HG03460 (cell line): ENCODE data around the gene FRMD6.
A peak's percentile ranks its signal among the peaks of the same experiment; 100 is the strongest.
"Not testable (repeated sequence)": the region's sequence is repeated elsewhere in the genome, so short reads cannot be mapped to it uniquely, and the experiment has no call there.

Experiments used
- ATAC-seq: cut with Tn5 transposase; IDR thresholded peaks from one replicate; pipeline ENCODE4 v1.9.1; 2021; ENCODE audit not compliant: unreplicated experiment

The FRMD6 gene

DNA sequence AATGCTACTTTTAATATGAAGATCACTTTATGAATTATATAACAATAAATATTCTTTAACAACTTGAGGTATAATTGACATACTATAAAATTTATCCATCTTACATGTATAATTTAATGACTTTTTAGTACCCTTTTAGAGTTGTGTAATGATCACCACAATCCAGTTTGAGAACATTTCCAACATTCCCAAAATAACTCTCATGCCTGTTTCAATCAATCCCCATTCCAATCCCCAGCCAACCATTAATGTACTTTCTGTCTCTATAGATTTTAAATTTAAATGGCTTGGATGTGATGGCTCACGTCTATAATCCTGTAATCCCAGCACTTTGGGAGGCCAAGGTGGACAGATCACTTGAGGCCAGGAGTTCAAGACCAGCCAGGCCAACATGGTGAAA lies 23.5 kb upstream of the FRMD6 start:
- ATAC-seq, result no peak

DNA sequence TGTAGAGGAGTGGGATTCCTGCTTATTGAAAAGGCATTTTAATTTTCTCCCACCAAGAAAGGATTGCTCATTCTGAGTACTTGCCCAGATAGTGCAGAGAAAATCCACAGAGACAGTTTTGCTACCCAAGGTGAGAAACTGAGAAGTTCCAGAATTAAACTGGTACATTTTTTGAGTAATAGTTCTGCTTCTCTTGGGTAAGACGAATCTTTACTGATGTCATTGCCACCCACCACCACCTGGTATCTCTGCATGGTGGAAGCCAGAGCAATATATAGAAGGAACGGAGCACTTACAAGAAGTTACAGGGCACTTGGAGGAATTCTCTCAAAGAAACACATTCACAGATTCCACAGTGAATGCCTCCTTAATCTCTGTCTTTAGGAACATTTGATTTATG lies 20.7 kb upstream of the FRMD6 start:
- no peak for ATAC-seq

DNA sequence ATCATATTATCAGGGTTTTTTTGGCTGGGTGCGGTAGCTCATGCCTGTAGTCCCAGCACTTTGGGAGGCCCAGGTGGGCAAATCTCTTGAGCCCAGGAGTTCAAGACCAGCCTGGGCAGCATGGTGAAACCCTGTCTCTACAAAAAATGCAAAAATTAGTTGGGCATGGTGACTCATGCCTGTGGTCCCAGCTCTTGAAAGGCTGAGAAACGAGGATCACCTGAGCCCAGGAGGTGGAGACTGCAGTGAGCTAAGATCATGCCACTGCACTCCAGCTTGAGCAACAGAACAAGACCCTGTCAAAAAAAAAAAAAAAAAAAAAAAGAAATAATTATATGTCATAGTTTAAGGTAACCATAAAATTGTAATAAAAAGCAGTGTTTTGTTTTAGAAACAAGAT lies 18.4 kb upstream of the FRMD6 start:
- not testable (repeated sequence) for ATAC-seq

DNA sequence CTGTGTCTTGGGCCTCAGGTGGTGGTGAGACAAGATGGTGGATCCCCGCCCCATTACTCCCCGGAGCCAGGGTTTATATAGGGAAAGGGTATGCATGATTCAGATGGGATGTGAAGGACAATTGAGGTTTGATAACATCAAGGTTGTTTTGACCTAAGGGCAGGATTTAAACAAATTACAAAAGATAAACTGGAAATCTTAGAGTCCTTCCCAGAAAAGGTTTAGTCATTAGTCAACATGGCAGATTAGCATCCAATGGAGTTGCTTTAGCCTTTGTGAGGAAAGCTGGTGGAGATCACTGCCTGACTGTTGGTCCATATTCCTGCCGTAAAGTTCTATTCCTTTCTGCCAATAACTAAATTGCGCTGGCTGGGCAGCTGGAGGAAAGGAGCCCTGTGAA lies 15.6 kb upstream of the FRMD6 start:
- no peak for ATAC-seq

DNA sequence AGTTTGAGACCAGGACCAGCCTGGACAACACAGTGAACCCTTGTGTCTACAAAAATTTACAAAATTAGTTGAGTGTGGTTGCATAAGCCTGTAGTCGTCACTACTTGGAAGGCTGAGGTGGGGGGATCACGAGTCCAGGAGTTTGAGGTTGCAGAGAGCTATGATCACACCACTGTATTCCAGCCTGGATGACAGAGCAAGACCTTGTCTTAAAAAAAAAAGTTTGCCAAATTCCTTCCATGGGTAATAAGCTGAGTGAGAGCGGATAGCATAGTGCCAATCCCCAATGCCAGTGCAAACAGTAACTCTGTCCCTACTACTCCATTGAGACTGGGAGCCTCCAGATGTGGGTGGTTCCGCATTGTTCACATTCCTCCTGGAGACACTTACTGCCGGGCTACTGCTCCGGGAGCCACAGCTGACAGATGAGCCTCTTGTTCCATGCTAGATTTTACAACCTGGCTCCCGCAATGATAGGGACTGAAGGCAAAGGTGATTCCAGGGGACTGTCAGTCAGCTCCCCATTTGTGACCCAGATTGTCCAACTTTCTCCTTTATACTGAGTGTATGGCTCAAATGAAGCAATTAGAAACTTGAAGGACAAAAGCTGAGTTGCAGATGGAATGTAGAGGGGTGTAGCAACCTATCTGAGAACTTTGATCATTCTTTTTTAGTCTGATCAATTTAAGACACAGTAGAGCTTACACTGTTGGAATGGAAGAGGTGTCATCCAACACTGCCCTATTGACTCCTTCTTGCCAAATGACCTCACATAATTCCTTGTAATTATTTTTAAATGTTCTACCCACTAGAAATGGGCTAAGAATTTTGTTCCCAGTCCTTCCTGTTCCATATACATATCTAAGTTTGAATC lies 13.4 kb upstream of the FRMD6 start:
- no peak for ATAC-seq

DNA sequence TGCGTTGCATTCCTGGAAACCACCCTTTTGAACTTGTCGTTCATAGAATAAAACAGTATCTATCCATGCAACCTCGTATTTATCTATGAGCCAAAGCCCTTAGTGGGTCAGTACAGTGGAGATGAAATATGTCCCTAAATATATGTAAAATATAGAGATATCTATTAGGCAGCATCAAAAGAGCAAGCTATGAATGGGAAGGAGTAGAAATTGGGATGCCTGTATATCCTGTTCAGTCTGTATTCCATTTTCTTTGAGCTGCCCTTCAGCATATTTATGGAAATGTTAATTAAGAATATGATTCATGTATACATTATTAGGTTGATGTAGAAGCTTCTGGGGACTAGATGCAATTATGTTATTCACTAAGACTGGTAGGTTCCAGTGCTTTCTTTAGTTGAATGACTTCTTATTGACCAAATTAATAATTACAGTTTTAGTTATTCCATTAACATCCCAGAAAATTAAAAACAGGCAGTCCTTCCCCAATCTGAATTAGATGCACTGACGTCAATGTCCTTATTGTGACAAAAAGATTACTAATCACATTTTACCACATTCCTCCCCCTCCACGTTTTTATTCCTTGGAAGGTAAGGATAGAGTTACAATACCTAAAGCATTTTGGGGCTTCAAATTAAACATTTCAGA lies 11.9 kb upstream of the FRMD6 start:
- no peak for ATAC-seq

DNA sequence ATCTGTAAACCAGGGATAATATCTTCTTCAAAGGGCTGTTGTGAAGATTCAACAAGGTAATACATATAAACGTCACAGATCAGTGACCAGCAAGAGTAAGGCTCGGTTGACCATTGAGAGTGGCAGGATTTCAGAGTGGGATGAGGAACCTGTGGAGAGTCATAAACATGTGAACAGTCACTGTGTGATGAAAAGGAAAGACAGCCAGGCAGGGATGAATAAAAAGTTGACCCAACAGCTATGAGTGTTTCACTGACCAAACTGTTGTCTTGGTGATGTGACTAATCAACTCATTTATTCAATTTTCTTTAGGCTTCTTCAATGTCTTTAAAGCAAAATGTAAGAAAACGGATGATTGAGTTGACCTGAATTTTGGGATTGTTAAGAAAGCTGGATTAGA lies 8.6 kb upstream of the FRMD6 start:
- no peak for ATAC-seq

DNA sequence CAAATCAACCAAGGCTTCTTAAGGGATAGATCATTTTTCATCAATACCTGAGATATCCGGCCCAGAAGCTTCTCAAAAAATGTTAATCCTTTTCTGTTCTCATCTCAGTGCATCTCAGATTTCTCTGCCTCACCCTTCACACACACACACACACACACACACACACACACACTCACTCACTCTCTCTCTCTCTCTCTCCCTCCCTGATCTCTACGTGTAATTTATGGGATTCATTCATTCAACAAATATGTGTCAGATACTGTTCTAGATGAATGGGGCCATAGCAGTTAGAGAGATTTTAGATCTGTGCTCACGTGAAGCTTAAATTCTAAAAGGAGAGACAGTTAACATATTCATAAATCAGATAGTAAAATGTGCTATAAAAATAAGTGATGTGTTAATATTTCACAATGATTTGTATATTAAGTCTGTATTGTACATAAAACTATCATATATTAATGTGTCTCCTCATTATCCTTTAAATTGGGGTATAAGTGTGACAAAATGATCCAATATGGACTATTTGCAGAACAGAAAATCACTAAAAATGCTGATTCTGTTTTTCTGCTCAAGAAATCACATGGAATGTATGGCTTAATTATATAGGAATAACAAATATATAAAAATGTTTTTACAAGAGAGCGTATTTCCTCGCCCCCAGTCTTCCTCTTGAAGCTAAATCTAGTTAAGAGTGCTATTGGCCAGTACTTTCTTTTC lies 7.3 kb upstream of the FRMD6 start:
- no peak for ATAC-seq

DNA sequence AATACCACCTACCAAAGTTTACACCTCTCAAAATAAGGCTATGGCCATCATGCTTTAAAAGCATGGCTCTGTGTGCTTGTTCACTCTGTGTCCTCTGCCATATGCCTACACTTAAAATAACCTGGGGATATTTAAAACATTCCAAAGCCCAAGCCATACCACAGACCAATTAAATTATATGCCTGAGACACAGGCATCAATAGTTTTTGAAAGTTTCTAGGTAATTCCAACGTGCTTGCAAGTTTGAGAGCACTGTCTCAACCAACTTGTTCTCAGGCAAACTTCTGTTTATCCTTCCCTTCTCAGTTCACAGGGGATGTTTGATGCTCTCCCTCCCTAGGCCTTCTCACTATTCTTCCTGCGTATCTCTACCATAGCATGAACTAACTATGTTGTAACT lies 3.4 kb upstream of the FRMD6 start:
- ATAC-seq, result no peak

DNA sequence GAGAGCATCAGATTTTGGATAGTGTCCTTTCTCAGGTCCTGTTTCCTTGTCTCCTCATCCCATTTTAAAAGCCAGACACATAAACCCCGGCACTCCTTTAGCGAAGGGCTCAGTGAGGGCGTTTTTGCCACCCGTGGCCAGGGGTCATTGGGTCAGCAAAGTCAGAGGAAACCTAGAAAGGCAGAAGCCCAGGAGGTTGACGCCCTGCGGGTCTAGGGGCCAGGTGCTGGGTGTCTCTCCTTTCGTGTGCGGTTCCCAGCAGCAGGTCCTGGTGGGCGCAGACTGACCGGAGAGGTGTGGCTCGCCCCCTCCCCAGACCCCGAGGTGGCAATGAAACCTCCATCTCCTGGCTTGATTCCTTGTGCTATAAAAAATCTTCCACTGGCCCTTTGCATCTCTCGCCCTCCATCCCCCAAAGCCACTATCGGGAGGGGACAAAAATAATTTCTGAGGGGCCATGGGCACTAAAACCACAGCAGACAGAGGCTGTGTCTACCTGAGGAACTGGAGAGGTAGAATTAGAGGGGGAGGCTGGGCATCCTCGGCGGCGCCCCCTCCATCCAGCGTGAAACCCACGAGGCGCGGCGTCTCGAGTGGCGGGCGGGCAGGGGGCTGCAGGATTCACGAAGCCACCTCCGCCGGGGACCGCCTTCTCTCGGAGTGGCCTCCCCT lies 858 bp upstream of the FRMD6 start:
- ATAC-seq, result no peak

DNA sequence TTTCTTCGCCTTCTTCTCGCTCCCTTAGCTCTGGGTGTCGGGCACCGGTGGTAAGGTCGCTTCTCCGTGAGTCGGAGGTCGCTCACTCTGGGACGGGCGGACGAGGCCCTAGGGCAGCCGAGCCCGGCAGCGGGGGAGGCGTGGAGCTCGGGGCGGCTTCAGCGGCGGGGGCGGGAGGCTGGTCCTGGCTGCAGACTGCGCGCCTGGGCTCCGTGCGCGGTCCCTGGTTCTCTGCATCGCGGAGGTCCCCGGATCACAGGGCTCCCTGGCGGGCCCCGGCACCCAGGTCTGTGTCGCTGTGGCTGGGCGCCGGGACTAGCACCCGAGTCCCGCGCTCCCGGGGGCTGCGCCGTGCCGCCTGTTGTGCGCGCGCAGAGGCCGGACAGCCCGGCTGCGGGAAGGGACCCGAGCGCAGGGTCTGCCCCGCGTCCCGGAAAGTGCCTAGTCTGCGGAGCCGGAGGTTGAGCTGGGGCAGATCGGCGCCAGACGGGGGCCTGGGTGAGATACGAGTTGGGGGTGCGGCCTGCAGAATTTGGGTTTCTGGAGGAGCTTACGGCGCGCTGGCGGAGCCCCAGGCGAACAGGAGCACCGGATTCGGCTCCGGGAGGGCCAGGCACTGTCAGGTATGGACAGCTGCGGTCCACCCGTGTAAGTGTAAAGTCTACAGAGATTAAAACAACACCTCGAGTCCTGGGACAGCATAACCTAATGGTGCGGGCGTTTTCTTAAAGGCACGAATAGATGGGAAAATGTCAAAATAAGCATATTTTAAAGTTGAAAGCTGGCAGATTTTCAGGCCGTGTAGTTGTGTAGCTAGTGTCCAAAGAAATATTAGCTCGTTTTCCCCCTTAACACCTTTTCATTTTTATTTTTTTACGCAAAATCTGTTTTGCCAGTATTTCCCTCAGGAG lies 713 bp downstream of the FRMD6 start:
- ATAC-seq, result peak; percentile 35

DNA sequence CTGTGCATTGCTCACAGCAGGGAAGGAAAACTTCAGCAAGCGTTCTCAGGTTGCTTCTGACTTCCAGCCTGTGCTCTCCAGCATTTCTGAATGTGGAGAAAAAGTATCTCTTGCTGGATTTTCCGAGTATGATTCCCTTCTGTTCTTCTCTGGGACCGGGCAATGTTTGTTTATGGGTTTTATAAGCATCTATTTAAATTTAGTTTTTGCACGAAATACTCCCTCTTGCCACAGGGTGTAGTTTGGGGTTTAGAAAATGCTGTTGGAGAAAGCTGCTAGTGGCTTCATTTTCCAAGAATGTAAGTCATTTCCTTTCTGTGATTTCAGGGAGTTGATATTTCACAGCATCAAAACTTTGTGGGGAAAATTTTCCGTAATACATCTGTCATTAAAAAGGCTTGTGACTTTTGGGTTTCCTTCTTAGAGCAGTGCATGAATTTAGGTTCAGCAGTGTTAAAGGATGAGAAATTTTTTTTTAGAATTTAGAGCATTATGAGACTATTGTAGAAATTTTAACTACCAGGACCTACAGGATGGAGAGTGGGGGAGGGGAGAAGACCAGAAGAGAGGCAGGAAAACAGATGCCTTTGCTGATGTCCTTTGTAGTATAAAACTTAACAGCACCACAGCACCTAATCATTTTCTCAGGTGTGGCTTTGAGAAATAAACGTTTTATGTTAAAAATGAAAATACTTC lies 1.5 kb downstream of the FRMD6 start:
- no peak for ATAC-seq

DNA sequence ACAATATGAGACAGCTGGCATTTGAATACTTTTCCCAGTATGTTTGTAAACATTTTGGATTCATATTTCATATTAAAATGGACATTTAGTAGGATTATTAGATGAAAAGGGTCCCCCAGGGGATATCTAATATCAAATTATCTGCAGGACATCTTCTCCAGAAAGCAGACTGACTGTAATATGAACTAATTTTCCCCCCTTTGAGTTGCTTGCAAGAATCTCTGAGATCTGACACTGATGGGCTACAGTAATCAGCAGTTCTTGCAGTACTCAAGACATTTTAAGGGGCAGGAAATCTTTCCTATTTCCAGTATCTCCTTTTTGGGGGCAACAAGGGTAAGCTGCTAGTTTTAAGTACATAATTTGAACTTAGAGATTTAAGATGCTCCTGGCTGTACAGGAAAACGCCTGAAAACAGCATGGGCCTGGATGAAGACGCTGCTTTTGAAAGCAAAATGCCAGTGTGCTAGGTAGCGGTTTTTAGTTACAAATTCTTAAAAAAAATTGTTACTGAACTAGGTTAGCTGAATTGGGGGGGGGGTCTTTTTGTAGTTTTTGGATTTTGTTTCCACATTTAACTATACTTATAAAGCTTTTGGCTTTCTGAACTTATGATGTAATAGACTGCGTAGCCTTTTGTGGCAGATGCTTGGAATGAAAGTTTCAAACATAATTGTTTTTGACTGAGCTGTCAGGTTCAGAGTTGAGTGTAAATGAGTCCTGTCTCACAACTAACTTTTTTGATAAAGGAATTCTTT lies 2.2 kb downstream of the FRMD6 start:
- no peak for ATAC-seq

DNA sequence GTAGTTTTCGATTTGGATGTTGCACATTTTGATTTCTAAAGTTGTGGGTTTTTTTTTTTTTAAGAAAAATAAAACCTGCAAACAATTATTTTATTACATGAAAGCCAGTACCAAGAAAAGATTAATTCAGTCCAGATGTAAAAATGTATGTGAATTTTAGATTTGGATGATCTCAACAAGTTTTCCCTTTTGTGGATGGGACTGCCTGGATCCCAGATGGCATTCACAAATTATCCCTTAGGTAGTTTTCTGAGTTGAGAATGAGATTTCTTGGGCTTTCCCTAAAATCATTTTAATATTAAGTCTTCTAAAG lies 2.8 kb downstream of the FRMD6 start:
- no peak for ATAC-seq

DNA sequence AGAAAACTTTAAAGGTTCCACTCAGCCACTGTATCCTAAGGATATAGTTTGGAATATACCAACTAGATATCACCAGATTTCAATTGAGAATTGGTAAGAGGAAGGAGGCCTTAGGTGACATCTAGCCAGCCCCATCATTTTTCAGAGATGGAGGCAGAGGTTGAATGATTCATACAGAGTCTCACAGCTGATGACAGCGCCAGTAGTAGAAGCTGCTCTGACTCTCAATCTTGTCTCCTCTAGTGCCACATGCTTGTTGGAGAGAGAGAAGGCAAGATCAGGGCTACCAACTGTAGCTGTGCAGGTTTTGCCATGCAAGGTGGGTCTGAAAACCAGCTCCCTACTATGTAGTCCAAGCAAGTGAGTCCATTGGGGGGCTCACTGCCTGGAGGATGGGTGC lies 6.1 kb downstream of the FRMD6 start:
- no peak for ATAC-seq

DNA sequence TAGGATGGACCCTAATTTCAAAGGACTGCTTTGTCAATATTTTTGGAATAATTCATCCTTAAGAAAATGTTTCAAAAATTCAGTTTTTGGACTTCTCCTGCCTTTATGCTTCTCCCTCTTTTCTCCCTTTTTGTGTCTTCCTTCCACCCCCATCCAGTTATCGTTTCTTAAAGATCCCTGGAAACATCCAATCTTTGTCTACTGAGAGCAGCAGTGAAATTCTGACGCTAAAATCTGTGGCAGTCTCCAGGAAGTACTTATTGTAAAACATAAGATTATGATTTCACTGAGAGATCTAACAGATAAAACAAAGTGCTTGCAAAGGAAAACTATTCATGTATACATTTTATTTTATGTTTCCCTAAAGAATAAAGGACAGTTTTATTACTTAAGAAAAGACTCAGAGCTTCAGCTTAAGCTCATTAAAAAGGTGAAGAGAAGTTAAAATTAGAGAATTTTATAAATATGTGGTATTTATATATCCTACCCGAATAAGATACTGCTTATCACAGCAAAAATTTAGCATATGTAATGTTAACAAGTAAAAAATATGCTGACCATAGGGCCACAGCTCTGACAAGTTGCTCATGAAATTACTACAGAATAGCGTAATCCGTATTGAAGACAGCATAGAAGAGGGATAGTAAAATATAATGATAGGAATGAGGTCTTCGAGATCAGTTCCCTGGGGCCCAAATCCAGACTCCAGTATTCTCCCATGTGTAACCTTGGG lies 6.9 kb downstream of the FRMD6 start:
- no peak for ATAC-seq

DNA sequence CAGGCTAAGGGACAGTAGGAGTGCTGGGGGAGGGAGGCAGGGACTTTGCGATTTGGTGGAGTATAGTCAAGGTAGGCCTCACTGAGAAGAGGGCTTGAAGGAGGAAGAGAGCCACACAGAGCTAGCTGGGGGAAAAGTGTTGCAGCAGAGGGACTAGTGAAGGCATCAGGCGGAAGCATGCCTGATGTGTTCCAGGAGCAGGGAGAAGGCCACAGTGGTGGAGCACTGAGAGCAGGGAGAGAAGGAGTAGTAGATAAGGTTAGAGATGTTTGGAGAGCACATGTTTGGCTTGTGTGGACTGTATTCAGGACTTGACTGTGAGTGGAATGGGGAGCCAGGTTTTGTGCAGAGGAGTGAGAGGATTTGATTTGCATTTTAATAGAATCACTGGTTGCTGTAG lies 9.0 kb downstream of the FRMD6 start:
- ATAC-seq, result no peak

DNA sequence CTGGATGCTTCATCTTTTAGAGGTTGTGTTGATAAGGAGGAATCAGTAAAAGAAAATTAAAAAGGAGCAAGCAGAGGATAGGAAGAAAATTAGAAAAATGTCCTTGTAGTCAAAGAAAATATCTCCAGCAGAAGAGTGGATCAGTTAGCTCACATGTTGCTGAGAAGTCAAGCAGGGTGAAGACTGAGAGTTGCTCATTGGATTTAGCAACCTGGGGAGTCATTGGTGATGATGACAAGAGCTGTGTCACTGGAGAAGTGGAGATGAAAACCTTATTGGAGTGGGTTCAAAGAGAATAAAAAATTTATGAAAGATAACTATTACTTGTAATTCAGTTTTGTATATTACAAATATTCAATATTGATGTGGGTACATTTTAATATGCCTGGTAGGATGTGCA lies 9.8 kb downstream of the FRMD6 start:
- ATAC-seq, result no peak
